NCI-H2107 treated with DMSO at 0.1 percent for 48 hours (cell line): ENCODE data around the gene ZNF593.

Experiments used
- DNase-seq: peaks from one replicate; lab custom pipeline; 2025; ENCODE audit not compliant: unreplicated experiment; lab: John Stamatoyannopoulos, UW

Gene ZNF593

DNA sequence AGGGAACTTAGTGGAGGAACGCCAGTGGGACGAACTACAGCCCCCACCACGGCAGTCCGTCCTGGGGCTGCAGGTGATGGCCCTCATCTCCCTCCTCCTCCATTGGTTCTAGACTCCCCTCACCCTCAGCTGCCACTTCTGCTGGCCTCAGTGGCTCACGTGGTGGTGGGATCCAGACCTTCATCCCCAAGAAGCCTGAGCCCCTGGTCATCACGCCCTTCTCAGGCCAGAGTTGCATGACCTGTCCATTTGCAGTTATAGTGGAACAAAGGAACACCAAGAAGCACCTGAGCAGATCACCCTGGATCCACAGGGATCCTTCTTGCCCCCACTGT, 23.8 kb upstream of the ZNF593 start:
- DNase-seq, result no peak

DNA sequence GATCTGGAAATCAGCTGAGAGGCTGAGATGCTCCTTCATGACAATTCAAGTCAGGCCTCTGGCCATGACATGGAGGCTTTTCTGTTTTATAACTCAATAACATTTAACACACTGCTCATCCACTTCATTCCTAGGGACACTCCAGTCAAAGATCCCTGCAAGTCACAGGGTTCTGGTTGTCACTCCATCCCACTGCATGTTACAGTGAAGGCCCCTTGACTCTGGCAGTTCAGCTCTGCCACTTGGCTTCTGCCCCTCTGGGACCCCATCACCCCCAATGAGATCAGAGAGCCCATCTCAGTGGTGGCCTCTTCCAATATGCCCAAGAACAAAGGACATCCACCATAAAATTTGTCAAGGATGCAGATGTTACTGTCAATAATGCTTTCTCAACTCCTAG, 20.8 kb upstream of the ZNF593 start:
- DNase-seq, result no peak

- no peak for DNase-seq
Observed at GRCh38 chr1:26153966-26154532, 15.7 kb upstream of the ZNF593 start.

GRCh38 chr1:26154750-26155149, 15.0 kb upstream of the ZNF593 start:
- no peak for DNase-seq

DNA sequence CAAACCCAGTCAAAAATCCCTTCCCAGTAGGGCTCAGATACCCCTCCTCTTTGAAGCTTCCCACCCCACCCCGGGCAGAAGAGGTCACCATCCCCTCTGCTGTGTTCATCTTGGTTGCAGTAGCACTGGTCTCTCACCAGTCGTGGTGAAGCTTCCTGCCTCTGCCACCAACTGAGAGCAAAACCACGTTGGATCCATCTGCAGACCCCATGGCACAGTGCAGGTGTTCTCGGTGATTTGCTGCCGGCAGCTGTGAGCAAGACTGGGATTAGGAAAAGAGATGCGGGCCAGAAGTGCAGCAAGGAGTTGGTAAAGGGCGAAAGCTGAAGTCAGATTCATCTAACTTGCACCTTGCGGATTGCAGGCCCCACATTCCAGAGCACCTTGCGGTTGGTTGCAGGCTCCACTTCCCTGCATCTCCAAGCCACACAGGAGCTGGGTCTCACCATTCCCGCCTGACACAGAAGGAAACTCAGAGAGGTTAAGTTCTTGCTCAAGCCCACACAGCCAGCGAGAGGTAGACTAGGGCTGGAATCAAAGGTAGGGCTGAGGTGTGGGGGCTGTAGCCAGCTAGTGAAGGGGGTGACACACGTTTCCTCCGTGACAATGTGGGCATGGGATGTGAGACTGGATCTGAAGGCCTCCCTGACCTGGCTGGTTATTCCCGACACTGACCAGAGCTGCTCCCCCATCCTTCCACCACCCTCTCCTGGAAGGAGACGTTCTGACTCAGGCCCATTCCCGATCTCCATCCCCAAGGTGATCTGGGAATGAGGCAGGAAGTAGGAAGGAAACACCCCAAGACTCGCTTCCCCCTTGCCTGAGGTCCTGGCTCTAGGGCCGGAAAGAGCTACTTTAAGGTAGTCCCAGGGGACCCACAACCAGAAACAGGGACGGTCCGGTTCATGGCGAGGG, 14.1 kb upstream of the ZNF593 start:
- no peak for DNase-seq

- no peak for DNase-seq
Observed at GRCh38 chr1:26156285-26157038, 13.2 kb upstream of the ZNF593 start.

DNA sequence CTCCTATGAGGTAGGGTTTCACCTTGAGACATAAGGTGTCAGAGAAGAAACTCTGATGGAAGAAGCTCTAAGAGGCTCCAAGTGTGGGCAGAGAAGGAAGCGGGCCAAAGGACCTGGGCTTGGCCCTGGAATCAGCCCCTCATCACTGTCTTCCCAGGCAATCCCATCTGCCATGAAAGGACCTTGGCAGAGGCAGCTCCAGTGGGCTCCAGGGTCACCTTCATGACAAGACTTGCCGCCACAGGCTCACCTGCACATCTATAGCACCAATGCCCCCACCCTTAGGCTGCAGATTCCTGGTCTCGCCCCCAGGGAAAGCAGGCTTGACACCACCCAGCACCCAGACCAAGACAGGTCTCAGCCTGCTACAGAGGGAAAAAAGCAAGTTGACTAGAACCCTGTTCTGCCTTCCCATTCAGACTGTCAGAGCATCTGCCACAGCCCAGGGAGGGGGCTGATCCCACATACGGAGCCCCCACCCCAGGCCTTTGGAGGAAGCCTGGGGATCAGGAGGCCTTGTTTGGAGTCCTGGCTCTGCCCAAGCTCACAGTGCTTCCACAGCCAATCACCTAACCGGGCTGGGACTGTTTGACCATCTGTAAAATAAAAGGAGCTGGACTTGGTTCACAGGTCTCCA, 11.3 kb upstream of the ZNF593 start:
- DNase-seq, result no peak

DNA sequence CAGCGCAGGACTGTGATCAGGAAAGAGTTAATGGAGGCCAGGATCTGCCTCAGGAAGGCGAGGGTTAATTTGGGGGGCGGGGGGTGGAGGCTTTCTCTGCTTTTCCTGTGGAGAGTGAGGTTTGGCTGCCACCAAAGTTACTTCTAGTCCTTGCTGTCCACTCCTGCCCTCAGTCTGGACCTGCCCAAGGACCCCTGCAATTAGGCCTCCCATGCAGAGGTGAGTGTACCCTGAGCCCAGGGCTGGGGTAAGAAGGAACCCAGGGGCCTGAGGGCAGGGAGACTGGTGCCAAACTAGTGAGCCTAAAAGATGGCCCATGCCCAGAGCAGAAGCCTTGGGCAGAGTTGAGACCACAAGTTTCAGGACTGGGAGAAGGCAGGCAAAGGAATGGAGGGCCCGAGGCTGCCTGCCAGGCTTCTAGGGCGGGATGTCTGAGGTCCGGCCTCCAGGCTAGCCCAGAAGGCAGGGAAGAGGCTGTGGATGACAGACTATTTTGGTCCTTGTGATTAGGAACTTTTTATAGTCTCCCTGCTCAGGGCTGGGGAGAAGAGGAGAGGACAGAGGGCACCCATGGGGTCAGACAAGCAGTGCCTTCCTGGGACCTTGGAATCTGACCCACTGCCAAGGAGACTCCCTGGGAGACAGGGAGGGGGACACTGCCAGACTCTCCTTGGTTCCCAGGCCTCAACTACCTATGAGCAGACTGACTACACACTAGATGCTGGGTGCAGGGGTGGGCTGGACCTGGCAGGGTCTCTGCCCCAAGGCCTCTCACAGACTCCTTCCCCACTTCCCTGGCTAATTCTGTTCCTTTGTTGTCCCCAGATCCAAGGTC, 10.6 kb upstream of the ZNF593 start, which contains the start of gene FAM110D:
Gene FAM110D, plus strand, starts transcription at position 172 of the 835 bp plus-strand sequence. CDS start 2,213 bp downstream, outside the sequence.
- no peak for DNase-seq

DNA sequence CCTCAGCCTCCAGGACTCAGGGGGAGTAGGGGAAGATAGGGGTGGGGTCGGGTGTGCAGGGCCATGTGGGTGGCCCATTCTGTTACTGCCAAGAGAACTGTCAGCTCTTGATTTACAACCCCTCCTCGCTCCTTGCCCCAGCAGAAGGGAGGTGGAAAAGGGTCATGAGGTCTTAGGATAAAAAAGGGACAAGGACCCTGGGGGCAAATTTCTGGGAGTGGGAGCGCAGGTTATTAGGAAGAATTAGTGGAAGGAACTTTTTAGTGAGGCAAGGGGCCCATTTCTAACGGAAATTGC, 10.0 kb upstream of the ZNF593 start:
- DNase-seq, result no peak

GRCh38 chr1:26160527-26161414, 8.9 kb upstream of the ZNF593 start:
- DNase-seq, result no peak

DNA sequence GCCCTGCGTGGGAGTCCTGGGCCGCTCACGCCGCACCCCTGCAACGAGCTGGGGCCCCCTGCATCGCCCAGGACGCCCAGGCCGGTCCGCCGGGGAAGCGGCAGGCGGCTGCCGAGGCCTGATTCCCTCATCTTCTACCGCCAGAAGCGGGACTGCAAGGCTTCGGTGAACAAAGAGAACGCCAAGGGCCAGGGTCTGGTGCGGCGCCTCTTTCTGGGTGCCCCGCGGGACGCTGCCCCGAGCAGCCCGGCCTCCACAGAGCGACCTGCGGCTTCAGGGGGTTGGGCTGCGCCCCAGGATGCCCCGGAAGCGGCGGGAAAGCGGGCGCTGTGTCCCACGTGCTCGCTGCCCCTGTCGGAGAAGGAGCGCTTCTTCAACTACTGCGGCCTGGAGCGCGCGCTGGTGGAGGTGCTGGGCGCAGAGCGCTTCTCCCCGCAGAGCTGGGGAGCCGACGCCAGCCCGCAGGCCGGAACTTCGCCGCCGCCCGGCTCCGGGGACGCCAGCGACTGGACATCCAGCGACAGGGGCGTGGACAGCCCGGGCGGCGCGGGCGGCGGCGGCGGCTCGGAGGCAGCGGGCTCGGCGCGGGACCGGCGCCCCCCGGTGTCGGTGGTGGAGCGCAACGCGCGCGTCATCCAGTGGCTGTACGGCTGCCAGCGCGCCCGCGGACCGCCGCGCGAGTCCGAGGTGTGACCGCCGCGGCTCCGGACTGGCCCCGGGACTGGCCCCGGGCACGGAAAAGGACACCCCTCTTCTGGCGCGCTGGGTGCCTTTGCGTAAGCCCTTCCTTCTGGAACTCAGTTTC, 8.1 kb upstream of the ZNF593 start:
- DNase-seq, result no peak

DNA sequence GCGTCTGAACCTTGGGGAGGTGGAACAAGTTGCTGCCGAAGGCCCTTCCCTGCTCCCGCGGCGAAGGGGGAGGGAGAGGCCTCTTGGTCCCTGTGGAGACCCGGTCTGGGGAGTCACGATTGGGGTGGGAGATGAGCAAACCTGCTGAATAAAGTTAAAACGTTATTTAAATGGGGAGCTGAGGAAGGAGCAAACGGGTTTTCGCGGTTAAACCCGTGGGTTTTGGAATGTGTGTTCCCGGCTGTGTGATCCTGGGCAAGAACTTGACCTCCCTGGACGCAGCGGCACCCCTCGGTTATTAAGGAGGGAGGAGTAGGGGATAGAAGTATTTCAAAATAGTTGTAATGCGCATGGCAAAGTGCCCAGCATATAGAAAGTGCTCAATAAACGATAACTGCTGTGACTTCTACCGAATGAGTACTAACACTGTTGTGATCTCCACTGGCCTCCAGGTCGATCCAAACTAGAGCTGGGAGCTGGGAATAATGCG, 7.4 kb upstream of the ZNF593 start:
- no peak for DNase-seq

DNA sequence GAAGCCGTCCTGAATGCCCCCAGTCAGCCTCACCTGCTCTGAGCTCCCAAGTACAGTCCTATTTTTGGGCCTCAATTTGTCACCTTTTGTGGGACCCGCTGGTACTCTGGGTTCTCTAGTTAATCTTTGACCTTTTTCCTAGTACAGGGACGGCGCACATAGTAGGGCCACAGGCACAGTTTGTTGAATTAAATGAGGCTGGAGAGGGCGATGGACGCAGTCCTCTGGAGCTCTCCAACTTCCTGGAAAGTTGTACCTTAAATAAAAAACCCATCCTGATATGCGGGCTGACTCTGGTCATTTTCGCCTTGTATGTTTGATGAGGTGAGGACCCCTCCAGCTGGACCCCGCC, 6.0 kb upstream of the ZNF593 start:
- DNase-seq, result no peak

- no peak for DNase-seq
Observed at GRCh38 chr1:26164036-26164860, 5.5 kb upstream of the ZNF593 start.

GRCh38 chr1:26164861-26165842, 4.6 kb upstream of the ZNF593 start:
- no peak for DNase-seq

- no peak for DNase-seq
Observed at GRCh38 chr1:26166719-26167281, 2.9 kb upstream of the ZNF593 start.
